CD14-positive monocyte (primary cell): ENCODE measurements around the gene CRB2. TPM values are rescaled to one million over a fixed set of nuclear protein-coding genes. Genes with fewer than 3 reads are reported as not detected.
A peak's percentile ranks its signal among the peaks of the same experiment; 100 is the strongest.

Source experiments
- DNase-seq, 3 donors: peaks; one replicate each; pipeline ENCODE4 v3.0.0-alpha.2; 2011 to 2022
- H2AFZ ChIP-seq: 2 replicates; pipeline ENCODE4 v1.6.0; 2012; ENCODE audit warnings: mild to moderate bottlenecking, low read depth, low read length, inconsistent platforms; ENCODE audit not compliant: insufficient read depth, poor library complexity, severe bottlenecking
- H3K27ac ChIP-seq, 2 donors: 1 replicate in 1 of 2; 2 replicates in 1 of 2; pipeline ENCODE4 v1.5.1; 2012 to 2013; ENCODE audit warnings: low read length in 2 of 2, control low read depth in 1 of 2, inconsistent platforms in 1 of 2, low read depth in 1 of 2, mild to moderate bottlenecking in 1 of 2
- H3K27me3 ChIP-seq, 2 donors: one replicate each; pipeline versions ENCODE4 v1.6.0 to v1.6.1; 2011 to 2013; ENCODE audit warnings: low read length in 2 of 2; ENCODE audit not compliant: control insufficient read depth in 2 of 2, insufficient read depth in 2 of 2
- H3K36me3 ChIP-seq, 2 donors: replicated peaks in 1 of 2; 1 replicate in 1 of 2; 2 replicates in 1 of 2; pipeline versions ENCODE4 v1.5.1 to v1.6.1; 2012 to 2013; ENCODE audit warnings: low read length in 2 of 2, control low read depth in 1 of 2, inconsistent platforms in 1 of 2, mild to moderate bottlenecking in 1 of 2; ENCODE audit not compliant: insufficient read depth in 2 of 2, control insufficient read depth in 1 of 2
- H3K4me1 ChIP-seq, 2 donors: 1 replicate in 1 of 2; 2 replicates in 1 of 2; pipeline versions ENCODE4 v1.5.1 to v1.6.1; 2012 to 2013; ENCODE audit warnings: low read length in 2 of 2, control low read depth in 1 of 2, inconsistent platforms in 1 of 2, mild to moderate bottlenecking in 1 of 2, moderate library complexity in 1 of 2; ENCODE audit not compliant: insufficient read depth in 2 of 2, control insufficient read depth in 1 of 2
- H3K4me2 ChIP-seq: replicated peaks from 2 replicates; pipeline ENCODE3; 2012; ENCODE audit warnings: low read length, moderate library complexity, mild to moderate bottlenecking; ENCODE audit not compliant: poor library complexity, severe bottlenecking; ENCODE audit errors: extremely low read depth
- H3K4me3 ChIP-seq, 3 experiments: fragments of 200-600 bp in 1 of 3; sonication (generic) in 1 of 3; replicated peaks in 1 of 3; 1 replicate in 2 of 3; 2 replicates in 1 of 3; pipeline ENCODE4 v1.5.1; 2011 to 2013; ENCODE audit warnings: low read length in 3 of 3, mild to moderate bottlenecking in 3 of 3, control low read depth in 2 of 3, low read depth in 2 of 3, inconsistent platforms in 1 of 3, moderate library complexity in 1 of 3
- H3K79me2 ChIP-seq: 2 replicates; pipeline ENCODE4 v1.6.0; 2012; ENCODE audit warnings: mild to moderate bottlenecking, control low read depth, inconsistent platforms, low read length, moderate library complexity; ENCODE audit not compliant: insufficient read depth
- H3K9ac ChIP-seq: 2 replicates; pipeline ENCODE4 v1.6.0; 2017; ENCODE audit warnings: low read length, mild to moderate bottlenecking; ENCODE audit not compliant: insufficient read depth, poor library complexity, severe bottlenecking
- H3K9me3 ChIP-seq, 2 donors: replicated peaks in 1 of 2; 1 replicate in 1 of 2; 2 replicates in 1 of 2; pipeline versions ENCODE4 v1.5.1 to v1.6.1; 2012 to 2013; ENCODE audit warnings: low read length in 2 of 2, control low read depth in 1 of 2; ENCODE audit not compliant: control insufficient read depth in 1 of 2, insufficient read depth in 1 of 2
- H4K20me1 ChIP-seq: 2 replicates; pipeline ENCODE4 v1.6.0; 2012; ENCODE audit warnings: mild to moderate bottlenecking, low read length, control low read depth, moderate library complexity; ENCODE audit not compliant: insufficient read depth
- H3K27ac Mint-ChIP-seq, 7 donors: one replicate each; pipeline ENCODE4 v1.8.0; 2020; ENCODE audit warnings: mild to moderate bottlenecking in 7 of 7, mixed read lengths in 7 of 7, moderate library complexity in 6 of 7, inconsistent platforms in 2 of 7
- H3K27me3 Mint-ChIP-seq, 3 donors: one replicate each; pipeline ENCODE4 v1.8.0; 2021 to 2022; ENCODE audit warnings: low read depth in 3 of 3, mild to moderate bottlenecking in 3 of 3, mixed read lengths in 3 of 3, moderate library complexity in 3 of 3, inconsistent platforms in 1 of 3
- H3K36me3 Mint-ChIP-seq, 2 donors: one replicate each; pipeline ENCODE4 v1.8.0; 2020; ENCODE audit warnings: mixed read lengths in 2 of 2, inconsistent platforms in 1 of 2, mild to moderate bottlenecking in 1 of 2
- H3K4me1 Mint-ChIP-seq: one replicate; pipeline ENCODE4 v1.8.0; 2020; ENCODE audit warnings: mild to moderate bottlenecking, mixed read lengths
- H3K4me3 Mint-ChIP-seq, 2 donors: one replicate each; pipeline ENCODE4 v1.8.0; 2020; ENCODE audit warnings: mild to moderate bottlenecking in 2 of 2, mixed read lengths in 2 of 2, moderate library complexity in 1 of 2
- H3K9me3 Mint-ChIP-seq, 7 donors: one replicate each; pipeline ENCODE4 v1.8.0; 2020 to 2022; ENCODE audit warnings: mixed read lengths in 7 of 7, mild to moderate bottlenecking in 6 of 7, moderate library complexity in 6 of 7, inconsistent platforms in 2 of 7
- CTCF ChIP-seq: fragments of 200-600 bp; IDR thresholded peaks from one replicate; pipeline ENCODE4 v1.8.0; 2022; ENCODE audit warnings: antibody characterized with exemption, mild to moderate bottlenecking
- WGBS: methylation state at CpG from one replicate; pipeline ENCODE4 v1.1.5; 2013; ENCODE audit warnings: missing lambda C conversion rate; ENCODE audit not compliant: insufficient coverage; 5-methylcytosine and 5-hydroxymethylcytosine counted together
- intact Hi-C, 2 donors: fragments of 100-400 bp; cut with micrococcal nuclease; formaldehyde crosslinking; loops; one replicate each; pipeline versions ENCODE4 v1.15.0 to v1.15.1; 2023
- polyA plus RNA-seq, 3 donors: library from polyadenylated mRNA; depleted of rRNA in 1 of 3; unstranded in 2 of 3; stranded (reverse) in 1 of 3; fragments of 300-500 nt in 2 of 3; fragments of >200 nt in 1 of 3; fragmentation: Illumina TruSeq in 2 of 3; gene quantifications; 1 replicate in 2 of 3; 2 replicates in 1 of 3; pipeline ENCODE4 v1.2.3, GENCODE V29; 2012 to 2021

The CRB2 gene
- polyA plus RNA-seq, 3 donors = not detected

GRCh38 chr9:123422635-123423310 is 66.8 kb downstream of the CRB2 start:
- Histone ChIP-seq H3K27me3 (no peaks in the 10 kb centered on the region), H3K79me2 (no peaks in the 10 kb centered on the region), H3K36me3 (peaks cover 87 to 100% of the 10 kb centered on the region in 2 donors), H3K4me3 (no peak overlapping the region), H3K4me1 (peaks cover 2 to 7% of the 10 kb centered on the region in 2 donors), H2AFZ (no peak overlapping the region), H3K27ac (no peak overlapping the region), H4K20me1 (peaks cover 44% of the 10 kb centered on the region), H3K4me2 (no peak overlapping the region), H3K9ac (no peak overlapping the region), H3K9me3 (no peaks in the 10 kb centered on the region)
- Mint-ChIP-seq H3K4me1 (peaks cover 14% of the 10 kb centered on the region), H3K27me3 (peaks cover 0 to 3% (median 3%) of the 10 kb centered on the region in 3 donors), H3K27ac (no peak overlapping the region), H3K36me3 (peaks cover 87 to 95% of the 10 kb centered on the region in 2 donors), H3K9me3 (no peaks in the 10 kb centered on the region), H3K4me3 (no peak overlapping the region)
- 96% methylated on average over 21 of the region's 21 CpGs for WGBS
- TF ChIP-seq CTCF = no peak
- no peak for DNase-seq
- intact Hi-C loops = no loop called here

- peak overlapping the region in 1 of 7 donors; percentile 10 for H3K27ac Mint-ChIP-seq
- H3K27me3 ChIP-seq = no peaks in the 10 kb centered on the region
- H3K9ac ChIP-seq = no peak overlapping the region
- H3K36me3 Mint-ChIP-seq = peaks cover 87 to 96% of the 10 kb centered on the region in 2 donors
- no peak for DNase-seq
- H3K9me3 ChIP-seq = no peaks in the 10 kb centered on the region
- no peaks in the 10 kb centered on the region for H3K79me2 ChIP-seq
- no peak overlapping the region for H2AFZ ChIP-seq
- H3K4me2 ChIP-seq = no peak overlapping the region
- no peaks in the 10 kb centered on the region for H3K9me3 Mint-ChIP-seq
- WGBS = 97% methylated on average over 4 of the region's 8 CpGs
- peaks cover 14% of the 10 kb centered on the region for H3K4me1 Mint-ChIP-seq
- no peak overlapping the region for H3K27ac ChIP-seq
- H3K4me1 ChIP-seq = peaks cover 2 to 7% of the 10 kb centered on the region in 2 donors
- intact Hi-C loops = no loop called here
- TF ChIP-seq CTCF = no peak
- H3K4me3 ChIP-seq = no peak overlapping the region
- H3K36me3 ChIP-seq = peaks cover 82 to 100% of the 10 kb centered on the region in 2 donors
- peaks cover 48% of the 10 kb centered on the region for H4K20me1 ChIP-seq
- no peak overlapping the region for H3K4me3 Mint-ChIP-seq
- peaks cover 0 to 3% (median 3%) of the 10 kb centered on the region in 3 donors for H3K27me3 Mint-ChIP-seq
Observed at GRCh38 chr9:123423311-123423640, 67.3 kb downstream of the CRB2 start.
